Activated T-helper 2 cell treated with anti-CD3 and anti-CD28 coated beads, Interferon-gamma antibody, Interleukin-2, Interleukin-4, amounts not matched to agents 10 μg/mL and 5 μg/mL and 100 μg/mL, durations not matched to agents 14 hours and 24 hours and 36 hours (primary cell): ENCODE results near the gene NME5. TPM values are rescaled to one million over a fixed set of nuclear protein-coding genes. Genes with fewer than 3 reads are reported as not detected.
"Not testable (repeated sequence)": the region's sequence is repeated elsewhere in the genome, so short reads cannot be mapped to it uniquely, and the experiment has no call there.

Source experiments
- DNase-seq: peaks from one replicate; pipeline ENCODE4 v3.0.0; 2021; ENCODE audit warnings: low spot score
- H3K27ac Mint-ChIP-seq: one replicate; pipeline ENCODE4 v1.8.0; 2021; ENCODE audit warnings: mixed read lengths
- H3K27me3 Mint-ChIP-seq: one replicate; pipeline ENCODE4 v1.8.0; 2021; ENCODE audit warnings: low read depth, mixed read lengths
- H3K36me3 Mint-ChIP-seq: one replicate; pipeline ENCODE4 v1.8.0; 2021; ENCODE audit warnings: low read depth, mixed read lengths
- H3K4me1 Mint-ChIP-seq: one replicate; pipeline ENCODE4 v1.8.0; 2021; ENCODE audit warnings: low read depth, mixed read lengths
- H3K4me3 Mint-ChIP-seq: one replicate; pipeline ENCODE4 v1.8.0; 2021; ENCODE audit warnings: low read depth, mild to moderate bottlenecking, moderate library complexity, mixed read lengths
- H3K9me3 Mint-ChIP-seq: one replicate; pipeline ENCODE4 v1.8.0; 2021; ENCODE audit warnings: mixed read lengths
- intact Hi-C: fragments of 100-400 bp; cut with micrococcal nuclease; formaldehyde crosslinking; loops from one replicate; pipeline ENCODE4 v1.15.1; 2023
- total RNA-seq: library from RNA; stranded (reverse); gene quantifications from 2 replicates; pipeline ENCODE4 v1.2.3, GENCODE V29; 2022

Gene NME5
- total RNA-seq, 1 donor from 2014 or later = not detected

GRCh38 chr5:138163721-138164120, 24.5 kb upstream of the NME5 start:
- H3K9me3 Mint-ChIP-seq = no peaks in the 10 kb centered on the region
- H3K36me3 Mint-ChIP-seq = peaks cover 86% of the 10 kb centered on the region
- intact Hi-C loops = no loop called here
- H3K4me3 Mint-ChIP-seq = no peak overlapping the region
- DNase-seq = no peak
- H3K27me3 Mint-ChIP-seq = no peaks in the 10 kb centered on the region
- H3K4me1 Mint-ChIP-seq = no peaks in the 10 kb centered on the region
- no peak overlapping the region for H3K27ac Mint-ChIP-seq

- Mint-ChIP-seq H3K27ac (no peak overlapping the region), H3K27me3 (no peaks in the 10 kb centered on the region), H3K9me3 (no peaks in the 10 kb centered on the region), H3K4me3 (no peak overlapping the region), H3K36me3 (peaks cover 82% of the 10 kb centered on the region), H3K4me1 (no peaks in the 10 kb centered on the region)
- no peak for DNase-seq
- intact Hi-C loops = no loop called here
Observed at GRCh38 chr5:138160706-138161105, 21.5 kb upstream of the NME5 start.

- peaks cover 74% of the 10 kb centered on the region for H3K36me3 Mint-ChIP-seq
- no peaks in the 10 kb centered on the region for H3K4me1 Mint-ChIP-seq
- no peaks in the 10 kb centered on the region for H3K9me3 Mint-ChIP-seq
- no peak overlapping the region for H3K27ac Mint-ChIP-seq
- no peak for DNase-seq
- intact Hi-C loops = no loop called here
- H3K4me3 Mint-ChIP-seq = no peak overlapping the region
- H3K27me3 Mint-ChIP-seq = no peaks in the 10 kb centered on the region
Observed at GRCh38 chr5:138159666-138160065, 20.4 kb upstream of the NME5 start.

- Mint-ChIP-seq H3K9me3 (no peaks in the 10 kb centered on the region), H3K4me1 (no peaks in the 10 kb centered on the region), H3K27me3 (peaks cover 3% of the 10 kb centered on the region), H3K4me3 (no peak overlapping the region), H3K27ac (no peak overlapping the region), H3K36me3 (peaks cover 53% of the 10 kb centered on the region)
- DNase-seq = no peak
- intact Hi-C loops = no loop called here
Observed at GRCh38 chr5:138157626-138158025, 18.4 kb upstream of the NME5 start.

- H3K9me3 Mint-ChIP-seq, H3K27ac Mint-ChIP-seq, H3K4me3 Mint-ChIP-seq, intact Hi-C loops, DNase-seq, H3K4me1 Mint-ChIP-seq, H3K27me3 Mint-ChIP-seq: not testable (repeated sequence)
- H3K36me3 Mint-ChIP-seq = peaks cover 46% of the 10 kb centered on the region
Observed at GRCh38 chr5:138155977-138156376, 16.7 kb upstream of the NME5 start.

- intact Hi-C loops = no loop called here
- Mint-ChIP-seq H3K4me1 (no peaks in the 10 kb centered on the region), H3K27ac (no peak overlapping the region), H3K27me3 (peaks cover 5% of the 10 kb centered on the region), H3K36me3 (no peaks in the 10 kb centered on the region), H3K9me3 (no peaks in the 10 kb centered on the region), H3K4me3 (no peak overlapping the region)
- no peak for DNase-seq
Observed at GRCh38 chr5:138149530-138149929, 10.3 kb upstream of the NME5 start.

GRCh38 chr5:138148811-138149210, 9.6 kb upstream of the NME5 start:
- H3K36me3 Mint-ChIP-seq = no peaks in the 10 kb centered on the region
- DNase-seq = no peak
- H3K9me3 Mint-ChIP-seq = no peaks in the 10 kb centered on the region
- no peak overlapping the region for H3K4me3 Mint-ChIP-seq
- H3K4me1 Mint-ChIP-seq = no peaks in the 10 kb centered on the region
- intact Hi-C loops = no loop called here
- no peak overlapping the region for H3K27ac Mint-ChIP-seq
- peaks cover 2% of the 10 kb centered on the region for H3K27me3 Mint-ChIP-seq

GRCh38 chr5:138143578-138143977, 4.3 kb upstream of the NME5 start:
- H3K36me3 Mint-ChIP-seq, H3K27ac Mint-ChIP-seq, H3K4me3 Mint-ChIP-seq, H3K9me3 Mint-ChIP-seq, H3K4me1 Mint-ChIP-seq, intact Hi-C loops, DNase-seq: not testable (repeated sequence)
- peaks cover 10% of the 10 kb centered on the region for H3K27me3 Mint-ChIP-seq

- no peak overlapping the region for H3K4me3 Mint-ChIP-seq
- H3K9me3 Mint-ChIP-seq = no peaks in the 10 kb centered on the region
- H3K27me3 Mint-ChIP-seq = peaks cover 14% of the 10 kb centered on the region
- DNase-seq = no peak
- intact Hi-C loops = no loop called here
- H3K36me3 Mint-ChIP-seq = no peaks in the 10 kb centered on the region
- no peaks in the 10 kb centered on the region for H3K4me1 Mint-ChIP-seq
- no peak overlapping the region for H3K27ac Mint-ChIP-seq
Observed at GRCh38 chr5:138141734-138142133, 2.5 kb upstream of the NME5 start.

- Mint-ChIP-seq H3K27ac (no peak overlapping the region), H3K4me3 (no peak overlapping the region), H3K4me1 (no peaks in the 10 kb centered on the region), H3K36me3 (no peaks in the 10 kb centered on the region), H3K9me3 (no peaks in the 10 kb centered on the region), H3K27me3 (peaks cover 19% of the 10 kb centered on the region)
- DNase-seq = no peak
- intact Hi-C loops = no loop called here
Observed at GRCh38 chr5:138140268-138140667, 1.0 kb upstream of the NME5 start.

- DNase-seq = no peak
- peaks cover 19% of the 10 kb centered on the region for H3K27me3 Mint-ChIP-seq
- no peaks in the 10 kb centered on the region for H3K9me3 Mint-ChIP-seq
- no peaks in the 10 kb centered on the region for H3K4me1 Mint-ChIP-seq
- intact Hi-C loops = loop anchor here (10.0 kb wide), 1 partner anchor 515 kb away; no protein-coding TSS in a partner anchor
- no peak overlapping the region for H3K27ac Mint-ChIP-seq
- no peaks in the 10 kb centered on the region for H3K36me3 Mint-ChIP-seq
- no peak overlapping the region for H3K4me3 Mint-ChIP-seq
Observed at GRCh38 chr5:138139781-138140090, 508 bp upstream of the NME5 start.

GRCh38 chr5:138132543-138132942, 6.7 kb downstream of the NME5 start:
- DNase-seq = no peak
- Mint-ChIP-seq H3K27me3 (peaks cover 17% of the 10 kb centered on the region), H3K4me1 (peaks cover 2% of the 10 kb centered on the region), H3K27ac (no peak overlapping the region), H3K4me3 (no peak overlapping the region), H3K9me3 (no peaks in the 10 kb centered on the region), H3K36me3 (no peaks in the 10 kb centered on the region)
- intact Hi-C loops = loop anchor here (2.0 to 10.0 kb wide), 2 partner anchors 354 to 508 kb away; no protein-coding TSS in a partner anchor

- Mint-ChIP-seq H3K4me3 (no peak overlapping the region), H3K27ac (no peak overlapping the region), H3K9me3 (no peaks in the 10 kb centered on the region), H3K27me3 (peaks cover 13% of the 10 kb centered on the region), H3K4me1 (peaks cover 2% of the 10 kb centered on the region), H3K36me3 (no peaks in the 10 kb centered on the region)
- DNase-seq = no peak
- intact Hi-C loops = no loop called here
Observed at GRCh38 chr5:138129347-138129746, 9.9 kb downstream of the NME5 start.

- peaks cover 15% of the 10 kb centered on the region for H3K27me3 Mint-ChIP-seq
- H3K9me3 Mint-ChIP-seq = no peaks in the 10 kb centered on the region
- H3K36me3 Mint-ChIP-seq = no peaks in the 10 kb centered on the region
- no peak for DNase-seq
- intact Hi-C loops = no loop called here
- H3K4me3 Mint-ChIP-seq = no peak overlapping the region
- no peaks in the 10 kb centered on the region for H3K4me1 Mint-ChIP-seq
- no peak overlapping the region for H3K27ac Mint-ChIP-seq
Observed at GRCh38 chr5:138128334-138128733, 10.9 kb downstream of the NME5 start.
